Left lung (tissue), 10 donors: ENCODE measurements around the gene SEPTIN11. TPM values are rescaled to one million over a fixed set of nuclear protein-coding genes. Genes with fewer than 3 reads are reported as not detected.

Experiments
- ATAC-seq: fragments of 200-7000 bp; cut with Tn5 transposase; one replicate; pipeline ENCODE4 v1.9.1; 2020; ENCODE audit warnings: moderate library complexity
- DNase-seq, 4 donors: peaks; one replicate each; pipeline ENCODE4 v3.0.0-alpha.2; 2013 to 2020
- H3K27ac ChIP-seq, 2 donors: fragments of 200-600 bp; sonication (generic) in 1 of 2; one replicate each; pipeline versions ENCODE4 v1.5.0 to v1.8.0; 2020 to 2021
- H3K27me3 ChIP-seq, 2 donors: fragments of 200-600 bp; sonication (generic) in 1 of 2; one replicate each; pipeline versions ENCODE4 v1.5.0 to v1.8.0; 2020 to 2021
- H3K36me3 ChIP-seq, 2 donors: fragments of 200-600 bp; sonication (generic) in 1 of 2; one replicate each; pipeline versions ENCODE4 v1.5.0 to v1.8.0; 2020 to 2021
- H3K4me1 ChIP-seq, 2 donors: fragments of 200-600 bp; one replicate each; pipeline ENCODE4 v1.8.0; 2021
- H3K4me3 ChIP-seq, 2 donors: fragments of 200-600 bp; sonication (generic) in 1 of 2; one replicate each; pipeline versions ENCODE4 v1.5.0 to v1.8.0; 2020 to 2021; ENCODE audit warnings: mild to moderate bottlenecking in 1 of 2
- H3K9me3 ChIP-seq, 2 donors: fragments of 200-600 bp; sonication (generic) in 1 of 2; one replicate each; pipeline versions ENCODE4 v1.5.0 to v1.8.0; 2020 to 2021
- intact Hi-C, 2 donors: fragments of 100-400 bp; cut with DNase I; formaldehyde crosslinking; loops; one replicate each; pipeline versions ENCODE4 v1.11.2 to v1.14.2; 2022
- polyA plus RNA-seq, 6 donors: library from polyadenylated mRNA; unstranded; fragments of 120-200 nt; gene quantifications; one replicate each; pipeline ENCODE4 v1.2.1, GENCODE V29; 2013; ENCODE audit not compliant: insufficient read length in 6 of 6
- total RNA-seq, 2 donors: library from RNA; stranded (reverse); fragmentation: NEBNext Ultra II Directional; extraction: Animal tissue kit (Norgen Biotek cat#: 25700); gene quantifications; one replicate each; pipeline ENCODE4 v1.2.1, GENCODE V29; 2021
- TF ChIP-seq, protein P1 (sequence below), 2 donors: fragments of 200-600 bp; sonication (generic) in 1 of 2; IDR thresholded peaks; one replicate each; pipeline versions ENCODE4 v1.5.0 to v1.8.0; 2021; ENCODE audit warnings: antibody characterized with exemption in 2 of 2
- donor health status: DM: no; HTN: yes; CAD: no.
- donor health status: DM: no; HTN: no; CAD: no.

The SEPTIN11 gene
- total and polyA plus RNA-seq, 8 donors, result 134 to 169 (median 159) TPM

DNA sequence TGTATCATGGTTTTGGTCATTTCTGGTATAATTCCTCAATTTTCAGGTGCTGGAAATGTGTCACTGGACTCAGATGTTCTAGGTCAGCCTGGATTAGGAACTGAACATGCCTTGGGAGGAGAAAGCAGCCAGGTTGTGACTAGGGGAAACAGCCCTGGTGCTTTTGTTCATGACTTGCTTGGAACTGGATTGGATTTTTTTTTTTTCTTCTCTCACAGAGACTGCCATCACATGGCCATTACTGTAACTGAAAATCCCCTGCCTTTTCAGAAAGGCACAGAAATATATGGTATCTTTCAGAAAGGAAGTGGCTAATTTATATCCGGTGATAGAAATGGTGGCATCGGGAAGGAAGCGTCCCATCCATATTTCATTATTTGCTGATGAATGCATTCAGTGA, 34.6 kb downstream of the SEPTIN11 start:
- Histone ChIP-seq H3K4me1 (peaks cover 35 to 65% of the 10 kb centered on the region in 2 donors), H3K9me3 (no peaks in the 10 kb centered on the region), H3K4me3 (no peak overlapping the region), H3K27ac (peak overlapping the region; percentile 30 to 54), H3K27me3 (no peaks in the 10 kb centered on the region), H3K36me3 (no peaks in the 10 kb centered on the region)
- intact Hi-C loops, result no loop called here
- TF ChIP-seq, protein P1, sequence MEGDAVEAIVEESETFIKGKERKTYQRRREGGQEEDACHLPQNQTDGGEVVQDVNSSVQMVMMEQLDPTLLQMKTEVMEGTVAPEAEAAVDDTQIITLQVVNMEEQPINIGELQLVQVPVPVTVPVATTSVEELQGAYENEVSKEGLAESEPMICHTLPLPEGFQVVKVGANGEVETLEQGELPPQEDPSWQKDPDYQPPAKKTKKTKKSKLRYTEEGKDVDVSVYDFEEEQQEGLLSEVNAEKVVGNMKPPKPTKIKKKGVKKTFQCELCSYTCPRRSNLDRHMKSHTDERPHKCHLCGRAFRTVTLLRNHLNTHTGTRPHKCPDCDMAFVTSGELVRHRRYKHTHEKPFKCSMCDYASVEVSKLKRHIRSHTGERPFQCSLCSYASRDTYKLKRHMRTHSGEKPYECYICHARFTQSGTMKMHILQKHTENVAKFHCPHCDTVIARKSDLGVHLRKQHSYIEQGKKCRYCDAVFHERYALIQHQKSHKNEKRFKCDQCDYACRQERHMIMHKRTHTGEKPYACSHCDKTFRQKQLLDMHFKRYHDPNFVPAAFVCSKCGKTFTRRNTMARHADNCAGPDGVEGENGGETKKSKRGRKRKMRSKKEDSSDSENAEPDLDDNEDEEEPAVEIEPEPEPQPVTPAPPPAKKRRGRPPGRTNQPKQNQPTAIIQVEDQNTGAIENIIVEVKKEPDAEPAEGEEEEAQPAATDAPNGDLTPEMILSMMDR (IDR thresholded peaks at IDR 0.05), result no peak
- DNase-seq (peak in 1 of 4 donors; percentile 41), ATAC-seq (peak; percentile 37)

DNA sequence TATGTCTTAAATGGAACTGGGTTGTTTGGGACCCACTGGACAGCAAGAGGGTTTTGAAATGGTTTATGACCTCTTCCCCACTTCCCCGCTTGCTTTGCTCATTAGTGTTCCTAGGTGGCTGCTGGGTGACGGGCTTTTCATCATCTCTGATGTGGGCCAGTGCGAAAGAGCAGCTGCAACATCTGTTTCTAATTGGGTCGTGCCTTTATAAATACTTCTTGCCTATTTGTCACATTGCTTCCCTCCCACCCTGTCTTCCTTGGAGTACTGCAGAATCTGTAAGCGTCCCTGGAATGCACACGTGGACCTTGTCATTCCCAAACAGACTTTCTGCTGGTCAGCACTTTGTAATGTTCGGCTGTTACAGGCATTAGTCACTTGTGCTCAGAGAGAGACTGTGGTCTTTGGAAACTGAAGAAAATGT, 35.2 kb downstream of the SEPTIN11 start:
- Histone ChIP-seq H3K27me3 (no peaks in the 10 kb centered on the region), H3K4me1 (peaks cover 35 to 70% of the 10 kb centered on the region in 2 donors), H3K4me3 (no peak overlapping the region), H3K9me3 (no peaks in the 10 kb centered on the region), H3K27ac (peak overlapping the region; percentile 30 to 54), H3K36me3 (no peaks in the 10 kb centered on the region)
- DNase-seq (peak in 3 of 4 donors; percentile 47 to 91 (median 83)), ATAC-seq (peak; percentile 84)
- TF ChIP-seq, protein P1 (IDR thresholded peaks at IDR 0.05), result no peak
- intact Hi-C loops, result no loop called here

DNA sequence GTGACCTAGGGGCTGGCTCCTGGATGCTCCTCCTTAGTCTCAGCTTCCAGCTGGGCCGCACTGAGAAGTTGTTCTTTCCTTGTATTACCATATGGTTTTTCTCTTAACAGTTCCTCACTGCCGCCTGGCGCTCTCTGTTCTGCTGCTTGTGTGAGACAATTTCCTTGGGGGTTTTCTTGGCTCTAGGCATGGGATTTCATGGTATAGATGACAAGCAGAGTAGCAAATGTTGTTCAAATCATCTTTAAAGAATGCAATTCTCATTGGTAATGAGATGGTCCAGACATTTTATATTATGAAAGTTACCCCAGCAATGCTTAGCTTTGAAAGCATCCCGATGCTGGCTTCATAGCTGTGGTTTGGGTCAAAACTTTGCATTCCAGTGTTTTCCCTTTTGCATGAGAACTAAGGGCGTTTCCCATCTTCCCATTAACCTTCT, 37.6 kb downstream of the SEPTIN11 start:
- TF ChIP-seq, protein P1 (IDR thresholded peaks at IDR 0.05), result no peak
- H3K4me3 ChIP-seq, result no peak overlapping the region
- intact Hi-C loops, result no loop called here
- DNase-seq (peak in 2 of 4 donors; percentile 86 to 92), ATAC-seq (peak; percentile 11)
- H3K27me3 ChIP-seq, result no peaks in the 10 kb centered on the region
- no peaks in the 10 kb centered on the region for H3K36me3 ChIP-seq
- peak overlapping the region; percentile 20 to 77 for H3K27ac ChIP-seq
- peaks cover 44 to 57% of the 10 kb centered on the region in 2 donors for H3K4me1 ChIP-seq
- H3K9me3 ChIP-seq, result no peaks in the 10 kb centered on the region

DNA sequence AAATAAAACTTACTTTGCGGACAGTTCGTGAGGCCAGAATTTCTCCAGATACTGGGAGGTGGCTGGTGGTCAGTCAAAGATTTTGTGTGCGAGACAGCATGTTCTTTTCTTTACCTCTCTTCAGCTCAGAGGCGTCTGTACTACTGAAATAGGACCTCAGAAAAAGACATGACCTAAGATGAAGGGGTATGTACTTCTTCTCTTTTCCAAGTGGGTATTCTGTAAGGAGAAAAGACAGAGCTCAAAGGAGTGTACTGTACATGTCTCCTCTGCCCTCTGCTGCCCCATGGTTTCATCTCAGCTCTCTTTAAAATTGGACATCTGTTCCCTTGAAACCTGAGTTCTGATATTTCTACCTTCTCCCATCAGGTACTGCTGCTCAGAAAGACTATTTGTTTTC, 38.1 kb downstream of the SEPTIN11 start:
- DNase-seq (no peak), ATAC-seq (no peak)
- H3K36me3 ChIP-seq, result no peaks in the 10 kb centered on the region
- H3K27ac ChIP-seq, result peak overlapping the region; percentile 20
- no peaks in the 10 kb centered on the region for H3K27me3 ChIP-seq
- TF ChIP-seq, protein P1 (IDR thresholded peaks at IDR 0.05), result no peak
- peaks cover 41 to 55% of the 10 kb centered on the region in 2 donors for H3K4me1 ChIP-seq
- intact Hi-C loops, result no loop called here
- H3K9me3 ChIP-seq, result no peaks in the 10 kb centered on the region
- no peak overlapping the region for H3K4me3 ChIP-seq

DNA sequence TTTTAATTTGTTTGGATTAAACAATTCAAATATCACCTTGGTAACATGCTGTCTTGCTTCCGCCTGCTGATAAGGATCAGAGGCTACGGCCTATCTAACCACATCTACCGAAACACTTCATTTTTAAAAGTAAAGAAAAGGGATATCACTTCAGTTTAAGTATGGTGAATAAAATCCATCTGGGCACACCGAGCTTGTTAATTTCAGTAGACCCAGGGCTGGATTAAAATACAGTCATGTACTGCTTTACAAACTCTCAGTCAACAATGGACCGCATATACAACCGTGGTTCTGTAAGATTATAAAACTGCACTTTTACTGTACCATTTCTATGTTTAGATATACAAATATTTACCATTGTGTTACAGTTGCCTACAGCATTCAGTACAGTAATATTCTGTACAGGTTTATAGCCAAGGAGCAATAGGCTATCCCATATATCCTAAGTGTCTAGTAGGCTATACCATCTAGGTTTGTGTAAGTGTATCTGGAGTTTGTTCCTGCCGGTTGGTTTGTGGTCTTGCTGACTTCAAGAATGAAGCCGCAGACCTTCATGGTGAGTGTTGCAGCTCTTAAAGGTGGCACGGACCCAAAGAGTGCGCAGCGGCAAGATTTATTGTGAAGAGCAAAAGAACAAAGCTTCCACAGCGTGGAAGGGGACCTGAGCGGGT, 40.0 kb downstream of the SEPTIN11 start:
- Histone ChIP-seq H3K27ac (no peak overlapping the region), H3K4me3 (no peak overlapping the region), H3K9me3 (no peaks in the 10 kb centered on the region), H3K36me3 (no peaks in the 10 kb centered on the region), H3K4me1 (peaks cover 32 to 36% of the 10 kb centered on the region in 2 donors), H3K27me3 (no peaks in the 10 kb centered on the region)
- ATAC-seq (peak; percentile 36), DNase-seq (no peak)
- intact Hi-C loops, result no loop called here
- TF ChIP-seq, protein P1 (IDR thresholded peaks at IDR 0.05), result no peak
